ENCODE measurements around the gene SLC2A3.
"Not testable (repeated sequence)": the region's sequence is repeated elsewhere in the genome, so short reads cannot be mapped to it uniquely, and the experiment has no call there.

SLC2A3 gene

GRCh38 chr12:7884689-7885088 lies 51.3 kb downstream of the SLC2A3 start:
- Histone ChIP-seq H3K4me1 (ENCODE audit: control insufficient read depth, insufficient read depth, low read length) (no peaks in the 10 kb centered on the region), H3K27me3 (ENCODE audit: control insufficient read depth, insufficient read depth, low read length) (no peaks in the 10 kb centered on the region), H3K9me3 (ENCODE audit: control insufficient read depth, insufficient read depth, low read length) (no peaks in the 10 kb centered on the region), H3K27ac (ENCODE audit: low read length) (no peak overlapping the region), H3K36me3 (ENCODE audit: control insufficient read depth, insufficient read depth, low read length) (no peaks in the 10 kb centered on the region; the same call in 1 of the 2 replicates), H3K4me3 (ENCODE audit: low read length) (no peak overlapping the region)
- DNase-seq (ENCODE audit: low read depth, low spot score), result no peak
- no CpG with 5 or more reads among the region's 3 CpGs for WGBS (ENCODE audit: insufficient coverage, insufficient read length)

- not testable (repeated sequence) for H3K27ac ChIP-seq (ENCODE audit: low read length); H3K27me3 ChIP-seq (ENCODE audit: control insufficient read depth, insufficient read depth, low read length); H3K4me3 ChIP-seq (ENCODE audit: low read length); H3K36me3 ChIP-seq (ENCODE audit: control insufficient read depth, insufficient read depth, low read length); DNase-seq (ENCODE audit: low read depth, low spot score); H3K9me3 ChIP-seq (ENCODE audit: control insufficient read depth, insufficient read depth, low read length); H3K4me1 ChIP-seq (ENCODE audit: control insufficient read depth, insufficient read depth, low read length)
- no CpG with 5 or more reads among the region's 4 CpGs for WGBS (ENCODE audit: insufficient coverage, insufficient read length)
Observed at GRCh38 chr12:7881736-7882120, 54.3 kb downstream of the SLC2A3 start.

- not testable (repeated sequence) for H3K9me3 ChIP-seq (ENCODE audit: control insufficient read depth, insufficient read depth, low read length); H3K4me3 ChIP-seq (ENCODE audit: low read length); H3K4me1 ChIP-seq (ENCODE audit: control insufficient read depth, insufficient read depth, low read length); H3K36me3 ChIP-seq (ENCODE audit: control insufficient read depth, insufficient read depth, low read length); H3K27me3 ChIP-seq (ENCODE audit: control insufficient read depth, insufficient read depth, low read length); H3K27ac ChIP-seq (ENCODE audit: low read length); DNase-seq (ENCODE audit: low read depth, low spot score)
- WGBS (ENCODE audit: insufficient coverage, insufficient read length), result no CpG with 5 or more reads among the region's 52 CpGs
Observed at GRCh38 chr12:7880952-7881735, 54.8 kb downstream of the SLC2A3 start.

- H3K4me1 ChIP-seq (ENCODE audit: control insufficient read depth, insufficient read depth, low read length), result no peaks in the 10 kb centered on the region
- H3K4me3 ChIP-seq (ENCODE audit: low read length), result no peak overlapping the region
- no CpG with 5 or more reads among the region's 3 CpGs for WGBS (ENCODE audit: insufficient coverage, insufficient read length)
- no peak overlapping the region for H3K27ac ChIP-seq (ENCODE audit: low read length)
- no peak for DNase-seq (ENCODE audit: low read depth, low spot score)
- H3K9me3 ChIP-seq (ENCODE audit: control insufficient read depth, insufficient read depth, low read length), result no peaks in the 10 kb centered on the region
- no peaks in the 10 kb centered on the region for H3K27me3 ChIP-seq (ENCODE audit: control insufficient read depth, insufficient read depth, low read length)
- H3K36me3 ChIP-seq (ENCODE audit: control insufficient read depth, insufficient read depth, low read length), result no peaks in the 10 kb centered on the region; the same call in 1 of the 2 replicates
Observed at GRCh38 chr12:7879246-7879645, 56.7 kb downstream of the SLC2A3 start.

- no peaks in the 10 kb centered on the region; the same call in 1 of the 2 replicates for H3K36me3 ChIP-seq (ENCODE audit: control insufficient read depth, insufficient read depth, low read length)
- no peak for DNase-seq (ENCODE audit: low read depth, low spot score)
- no CpG with 5 or more reads among the region's 8 CpGs for WGBS (ENCODE audit: insufficient coverage, insufficient read length)
Observed at GRCh38 chr12:7877420-7877819, 58.6 kb downstream of the SLC2A3 start.

GRCh38 chr12:7872566-7873319 lies 63.2 kb downstream of the SLC2A3 start, which contains the start of gene SLC2A14:
SLC2A14 (minus strand) TSS chr12:7872915; CDS start chr12:7869880, 3,035 bp downstream.
- H3K27me3 ChIP-seq (ENCODE audit: control insufficient read depth, insufficient read depth, low read length), result no peaks in the 10 kb centered on the region
- H3K36me3 ChIP-seq (ENCODE audit: control insufficient read depth, insufficient read depth, low read length), result no peaks in the 10 kb centered on the region
- no CpG with 5 or more reads among the region's 65 CpGs for WGBS (ENCODE audit: insufficient coverage, insufficient read length)
- no peaks in the 10 kb centered on the region for H3K4me1 ChIP-seq (ENCODE audit: control insufficient read depth, insufficient read depth, low read length)
- peak within 1 kb of the TSS; percentile 3; the same call in 1 of the 2 replicates for H3K4me3 ChIP-seq (ENCODE audit: low read length)
- no peaks in the 10 kb centered on the region for H3K9me3 ChIP-seq (ENCODE audit: control insufficient read depth, insufficient read depth, low read length)
- no peak within 1 kb of the TSS for H3K27ac ChIP-seq (ENCODE audit: low read length)
- no peak for DNase-seq (ENCODE audit: low read depth, low spot score)

More at GRCh38 chr12:7877420-7877819, 58.6 kb downstream of the SLC2A3 start:
- no peaks in the 10 kb centered on the region for H3K9me3 ChIP-seq (ENCODE audit: control insufficient read depth, insufficient read depth, low read length)
- no peak overlapping the region for H3K4me3 ChIP-seq (ENCODE audit: low read length)
- H3K27ac ChIP-seq (ENCODE audit: low read length), result no peak overlapping the region
- H3K27me3 ChIP-seq (ENCODE audit: control insufficient read depth, insufficient read depth, low read length), result no peaks in the 10 kb centered on the region
- no peaks in the 10 kb centered on the region for H3K4me1 ChIP-seq (ENCODE audit: control insufficient read depth, insufficient read depth, low read length)

GRCh38 chr12:7870335-7870734 lies 65.7 kb downstream of the SLC2A3 start:
- WGBS (ENCODE audit: insufficient coverage, insufficient read length), result no CpG with 5 or more reads among the region's 3 CpGs
- Histone ChIP-seq H3K36me3 (ENCODE audit: control insufficient read depth, insufficient read depth, low read length) (no peaks in the 10 kb centered on the region), H3K27me3 (ENCODE audit: control insufficient read depth, insufficient read depth, low read length) (no peaks in the 10 kb centered on the region), H3K4me3 (ENCODE audit: low read length) (no peak overlapping the region), H3K4me1 (ENCODE audit: control insufficient read depth, insufficient read depth, low read length) (no peaks in the 10 kb centered on the region), H3K9me3 (ENCODE audit: control insufficient read depth, insufficient read depth, low read length) (no peaks in the 10 kb centered on the region), H3K27ac (ENCODE audit: low read length) (no peak overlapping the region)
- no peak for DNase-seq (ENCODE audit: low read depth, low spot score)

Data from iPS DF 6.9 (cell line).